SK-N-SH (cell line): ENCODE measurements around the gene KRTAP1-3. TPM values are rescaled to one million over a fixed set of nuclear protein-coding genes. Genes with fewer than 3 reads are reported as not detected.
"Not testable (repeated sequence)": the region's sequence is repeated elsewhere in the genome, so short reads cannot be mapped to it uniquely, and the experiment has no call there.

ENCODE experiments used
- CTCF ChIA-PET: fragments of 300-600, 350-600 bp; formaldehyde crosslinking; extraction: SDS; loops from one replicate; lab custom pipeline; 2021; lab: Yijun Ruan, JAX
- POLR2A ChIA-PET: fragments of 350-600 bp; sonication (Branson Sonifier 250); formaldehyde crosslinking; extraction: SDS; loops from one replicate; lab custom pipeline; 2020; ENCODE audit warnings: antibody characterized with exemption, inconsistent platforms; lab: Yijun Ruan, JAX
- DNase-seq: peaks from one replicate; pipeline ENCODE4 v3.0.0; 2012
- H2AFZ ChIP-seq: fragments of 200-600 bp; sonication (generic); 2 replicates; pipeline ENCODE4 v1.8.1; 2016; ENCODE audit warnings: antibody characterized with exemption, mild to moderate bottlenecking, low read depth
- H3F3A ChIP-seq: fragments of 200-600 bp; sonication (generic); replicated peaks from 2 replicates; pipeline ENCODE3; 2016; ENCODE audit warnings: antibody characterized with exemption, mild to moderate bottlenecking; ENCODE audit not compliant: insufficient read depth
- H3K27ac ChIP-seq, 2 experiments: fragments of 200-500 bp in 1 of 2; fragments of 200-600 bp in 1 of 2; sonication (Bioruptor generic) in 1 of 2; sonication (generic), shearing (Covaris generic) in 1 of 2; 2 replicates each; pipeline versions ENCODE4 v1.5.1 to v1.6.1; 2014 to 2016; ENCODE audit warnings: low read depth in 2 of 2, inconsistent platforms in 1 of 2, low read length in 1 of 2, mild to moderate bottlenecking in 1 of 2, mixed read lengths in 1 of 2
- H3K27me3 ChIP-seq: fragments of 200-600 bp; sonication (generic), shearing (Covaris generic); 2 replicates; pipeline ENCODE4 v1.6.1; 2016; ENCODE audit warnings: mixed run types; ENCODE audit not compliant: insufficient read depth
- H3K36me3 ChIP-seq, 2 experiments: fragments of 200-500 bp in 1 of 2; fragments of 200-600 bp in 1 of 2; sonication (Bioruptor generic) in 1 of 2; sonication (generic) in 1 of 2; replicated peaks in 1 of 2; 2 replicates each; pipeline versions ENCODE3 to v1.5.1; 2014 to 2016; ENCODE audit warnings: low read length in 1 of 2, mild to moderate bottlenecking in 1 of 2; ENCODE audit not compliant: insufficient read depth in 2 of 2, control insufficient read depth in 1 of 2
- H3K4me1 ChIP-seq, 2 experiments: fragments of 200-500 bp in 1 of 2; fragments of 200-600 bp in 1 of 2; sonication (Bioruptor generic) in 1 of 2; sonication (generic), shearing (Covaris generic) in 1 of 2; 2 replicates each; pipeline versions ENCODE4 v1.5.1 to v1.6.1; 2014 to 2016; ENCODE audit warnings: low read depth in 1 of 2, low read length in 1 of 2, mixed run types in 1 of 2; ENCODE audit not compliant: insufficient read depth in 2 of 2, control insufficient read depth in 1 of 2
- H3K4me2 ChIP-seq: fragments of 200-600 bp; sonication (generic), shearing (Covaris generic); 2 replicates; pipeline ENCODE4 v1.6.1; 2017; ENCODE audit warnings: mixed run types
- H3K4me3 ChIP-seq, 2 experiments: fragments of 200-500 bp in 1 of 2; fragments of 200-600 bp in 1 of 2; sonication (Bioruptor generic) in 1 of 2; sonication (generic), shearing (Covaris generic) in 1 of 2; 2 replicates each; pipeline versions ENCODE4 v1.5.1 to v1.8.1; 2014 to 2016; ENCODE audit warnings: low read depth in 2 of 2, inconsistent platforms in 1 of 2, low read length in 1 of 2, mild to moderate bottlenecking in 1 of 2, mixed read lengths in 1 of 2, moderate library complexity in 1 of 2
- H3K79me2 ChIP-seq: fragments of 200-600 bp; sonication (generic); 2 replicates; pipeline ENCODE4 v1.8.1; 2017; ENCODE audit warnings: mild to moderate bottlenecking; ENCODE audit not compliant: insufficient read depth
- H3K9ac ChIP-seq: fragments of 200-600 bp; sonication (generic); 2 replicates; pipeline ENCODE4 v1.6.1; 2017; ENCODE audit warnings: mixed run types
- H3K9me2 ChIP-seq: fragments of 200-600 bp; sonication (generic); 2 replicates; pipeline ENCODE4 v1.6.1; 2017; ENCODE audit warnings: mixed run types
- H3K9me3 ChIP-seq: fragments of 200-600 bp; sonication (generic); 2 replicates; pipeline ENCODE4 v1.6.1; 2017; ENCODE audit warnings: mixed run types, mild to moderate bottlenecking, moderate library complexity
- H4K20me1 ChIP-seq: fragments of 200-600 bp; sonication (generic); 2 replicates; pipeline ENCODE4 v1.6.1; 2017; ENCODE audit warnings: mild to moderate bottlenecking, mixed run types; ENCODE audit not compliant: insufficient read depth
- CHD2 ChIP-seq: fragments of 150-350 bp; IDR thresholded peaks from 2 replicates; pipeline ENCODE4 v1.6.1; 2018; ENCODE audit warnings: low read length; ENCODE audit not compliant: partially characterized antibody
- CTCF ChIP-seq: fragments of 200-600 bp; sonication (generic); IDR thresholded peaks from 2 replicates; pipeline ENCODE4 v1.6.1; 2017; ENCODE audit warnings: antibody characterized with exemption, mild to moderate bottlenecking, moderate library complexity
- FOSL2 ChIP-seq: IDR thresholded peaks from 2 replicates; pipeline ENCODE4 v1.4.0; 2012; ENCODE audit warnings: low read depth, mild to moderate bottlenecking, moderate library complexity, borderline replicate concordance
- FOXJ3 ChIP-seq: sonication (generic); formaldehyde crosslinking; IDR thresholded peaks from 2 replicates; pipeline ENCODE4 v1.5.1; 2020; ENCODE audit warnings: mild to moderate bottlenecking, missing genetic modification reagents
- GATA2 ChIP-seq: sonication (generic); formaldehyde crosslinking; IDR thresholded peaks from 2 replicates; pipeline ENCODE4 v1.5.0; 2020; ENCODE audit warnings: mild to moderate bottlenecking, missing genetic modification reagents
- MEF2A ChIP-seq: IDR thresholded peaks from 2 replicates; pipeline ENCODE4 v1.4.0; 2012; ENCODE audit warnings: low read depth, borderline replicate concordance
- NRF1 ChIP-seq: IDR thresholded peaks from 2 replicates; pipeline ENCODE4 v1.6.1; 2012; ENCODE audit warnings: low read depth, mild to moderate bottlenecking, low read length
- PBX3 ChIP-seq: IDR thresholded peaks from 2 replicates; pipeline ENCODE4; 2012
- RAD21 ChIP-seq: IDR thresholded peaks from 2 replicates; pipeline ENCODE4 v1.6.1; 2012; ENCODE audit warnings: mild to moderate bottlenecking, low read length
- RXRA ChIP-seq: IDR thresholded peaks from 2 replicates; pipeline ENCODE4 v1.4.0; 2012; ENCODE audit warnings: low read depth, mild to moderate bottlenecking, borderline replicate concordance
- TCF12 ChIP-seq: IDR thresholded peaks from 2 replicates; pipeline ENCODE4 v1.4.0; 2012
- YY1 ChIP-seq: IDR thresholded peaks from 2 replicates; pipeline ENCODE4 v1.4.0; 2012; ENCODE audit warnings: low read depth, mild to moderate bottlenecking
- ZBTB33 ChIP-seq: IDR thresholded peaks from 2 replicates; pipeline ENCODE4 v1.4.0; 2012; ENCODE audit warnings: low read depth, borderline replicate concordance
- WGBS: methylation state at CpG from one replicate; pipeline ENCODE4 v1.1.6; 2017; ENCODE audit warnings: low lambda C conversion rate; 5-methylcytosine and 5-hydroxymethylcytosine counted together
- polyA plus RNA-seq, 3 experiments: library from polyadenylated mRNA; depleted of rRNA; stranded (reverse); fragments of >200 nt; gene quantifications; 2 replicates each; pipeline ENCODE4 v1.2.3, GENCODE V29; 2012
- TF ChIP-seq, protein P1 (sequence below): IDR thresholded peaks from 2 replicates; pipeline ENCODE4 v1.4.0; 2012; ENCODE audit warnings: low read depth
- TF ChIP-seq, protein P2 (sequence below): IDR thresholded peaks from 2 replicates; pipeline ENCODE4 v1.4.0; 2012; ENCODE audit warnings: low read depth, borderline replicate concordance

KRTAP1-3 gene
- polyA plus RNA-seq, 1 of the 3 experiments (the other 2 are of a cell fraction) = not detected

DNA sequence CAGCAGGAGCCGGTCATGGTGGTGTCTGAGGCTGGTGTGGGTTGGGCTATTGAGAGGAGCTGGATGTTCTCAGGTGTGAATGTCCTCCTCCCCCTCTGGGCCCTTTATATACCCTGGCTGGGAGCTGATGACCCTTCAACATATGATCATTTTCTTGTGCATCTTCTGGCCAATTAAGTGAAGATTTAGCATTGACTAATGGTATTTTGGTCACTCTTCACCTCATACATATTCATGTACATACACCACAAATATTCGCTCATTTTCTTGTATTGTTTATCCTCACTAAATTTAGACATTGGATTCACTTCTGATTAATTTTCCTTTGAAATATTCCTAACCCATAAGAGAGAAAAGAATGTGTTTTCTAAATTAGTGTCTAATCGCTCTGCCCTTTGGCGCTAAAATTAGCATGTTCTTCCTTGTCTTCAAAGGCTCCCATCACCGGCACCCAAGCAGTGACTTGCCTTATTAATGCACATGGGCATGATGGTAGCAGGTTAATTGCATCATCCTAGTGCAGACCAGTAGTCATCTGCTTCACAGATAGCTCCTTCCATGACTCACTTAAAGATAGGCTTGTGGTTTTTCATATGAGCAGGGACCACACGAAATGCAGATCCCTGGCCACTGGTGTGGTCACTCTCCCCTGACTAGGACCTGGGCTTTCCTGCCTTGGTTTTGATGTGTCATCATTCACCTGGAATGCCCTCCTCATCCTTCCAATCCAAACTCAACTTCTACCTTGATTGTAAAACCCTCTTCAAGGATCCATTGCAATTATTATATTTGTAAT is 31.4 kb upstream of the KRTAP1-3 start, which contains the start of gene KRTAP2-4 (continued):
- TF ChIP-seq CTCF (no peak), PBX3 (0 out of 2 replicates have a peak, but pooled peaks have one; percentile 24), NRF1 (no peak), FOSL2 (peak; percentile 65; the same call in 1 of the 2 replicates), RXRA (no peak), YY1 (no peak)
- TF ChIP-seq, protein P1, sequence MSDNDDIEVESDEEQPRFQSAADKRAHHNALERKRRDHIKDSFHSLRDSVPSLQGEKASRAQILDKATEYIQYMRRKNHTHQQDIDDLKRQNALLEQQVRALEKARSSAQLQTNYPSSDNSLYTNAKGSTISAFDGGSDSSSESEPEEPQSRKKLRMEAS = peak; percentile 91

DNA sequence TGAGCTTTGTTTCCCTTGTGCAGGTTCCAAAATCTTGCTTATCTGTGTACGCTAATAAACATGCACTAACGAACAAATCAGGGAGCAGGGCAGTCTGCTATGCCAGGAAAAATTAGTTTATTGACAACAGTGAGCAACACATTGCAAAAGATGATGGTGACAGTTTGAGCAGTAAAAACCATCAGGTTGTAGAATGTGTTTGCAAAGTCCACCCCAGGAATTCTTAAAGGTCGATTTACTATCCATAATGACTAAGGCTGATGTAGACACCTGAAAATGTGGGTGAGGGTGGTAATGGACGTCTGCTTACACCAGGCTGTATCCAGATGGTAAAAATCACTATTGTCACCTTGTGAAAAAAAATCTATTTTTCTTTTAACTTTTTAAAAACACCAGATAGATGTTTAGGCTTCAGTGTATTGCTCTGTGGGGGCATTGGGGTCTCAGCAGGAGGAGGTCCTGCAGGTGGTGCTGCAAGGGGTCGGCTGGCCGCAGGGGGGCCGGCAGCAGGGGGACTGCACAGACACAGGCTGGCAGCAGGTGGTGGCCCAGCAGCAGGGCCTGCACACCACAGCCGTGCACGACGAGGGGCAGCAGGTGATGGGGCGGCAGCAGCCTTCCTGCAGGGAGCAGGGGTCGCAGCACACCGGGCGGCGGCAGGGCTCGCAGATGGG is 30.5 kb upstream of the KRTAP1-3 start:
- H3K27me3 ChIP-seq, DNase-seq, H3K4me2 ChIP-seq, H3K36me3 ChIP-seq, H4K20me1 ChIP-seq, H3K4me3 ChIP-seq, H3K27ac ChIP-seq, H3K9me2 ChIP-seq, H2AFZ ChIP-seq, H3K9ac ChIP-seq, H3K9me3 ChIP-seq, POLR2A ChIA-PET, H3K79me2 ChIP-seq: not testable (repeated sequence)
- CTCF ChIA-PET = interaction anchor here (1.5 kb wide), 1 partner anchor 390 kb away, joined by 3 read pairs; no protein-coding TSS in a partner anchor
- Histone ChIP-seq H3K4me1 (peaks cover 0 to 16% of the 10 kb centered on the region in 2 experiments; a peak in 2 of 4 replicates), H3F3A (peaks cover 14% of the 10 kb centered on the region)
- 42% methylated on average over 4 of the region's 16 CpGs for WGBS

DNA sequence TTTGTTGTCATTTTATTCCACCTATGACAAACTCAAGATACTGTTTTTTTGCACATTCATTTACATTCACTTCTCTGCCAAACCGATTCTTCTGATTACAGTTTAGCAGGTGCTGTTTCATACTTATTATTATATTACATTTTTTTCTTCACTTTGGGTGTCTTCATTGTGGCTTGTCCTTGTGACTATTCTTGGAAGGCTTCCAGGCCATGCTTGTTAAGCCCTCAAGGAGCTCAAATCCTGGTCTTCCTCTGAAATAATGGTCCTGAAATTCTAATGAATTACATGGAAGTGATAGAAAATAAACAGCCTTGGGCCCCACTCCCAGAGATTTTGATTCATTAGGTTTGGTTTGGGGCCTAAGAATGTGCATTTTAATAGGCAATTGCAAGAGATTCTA is 29.6 kb upstream of the KRTAP1-3 start:
- Histone ChIP-seq H3K9ac (no peak overlapping the region), H3K4me2 (no peak overlapping the region), H3F3A (peaks cover 19% of the 10 kb centered on the region), H3K4me3 (no peak overlapping the region), H3K79me2 (no peaks in the 10 kb centered on the region), H3K9me2 (no peaks in the 10 kb centered on the region), H3K9me3 (no peaks in the 10 kb centered on the region), H4K20me1 (no peaks in the 10 kb centered on the region), H2AFZ (no peak overlapping the region), H3K36me3 (no peaks in the 10 kb centered on the region), H3K27me3 (no peaks in the 10 kb centered on the region), H3K4me1 (peaks cover 0 to 16% of the 10 kb centered on the region in 2 experiments; a peak in 2 of 4 replicates), H3K27ac (no peak overlapping the region)
- ChIA-PET POLR2A (no interaction called here), CTCF (interaction anchor here (1.5 kb wide), 1 partner anchor 391 kb away, joined by 3 read pairs; no protein-coding TSS in a partner anchor)
- WGBS = 43% methylated on average over 1 of the region's 1 CpG
- DNase-seq = no peak
- TF ChIP-seq, protein P2, sequence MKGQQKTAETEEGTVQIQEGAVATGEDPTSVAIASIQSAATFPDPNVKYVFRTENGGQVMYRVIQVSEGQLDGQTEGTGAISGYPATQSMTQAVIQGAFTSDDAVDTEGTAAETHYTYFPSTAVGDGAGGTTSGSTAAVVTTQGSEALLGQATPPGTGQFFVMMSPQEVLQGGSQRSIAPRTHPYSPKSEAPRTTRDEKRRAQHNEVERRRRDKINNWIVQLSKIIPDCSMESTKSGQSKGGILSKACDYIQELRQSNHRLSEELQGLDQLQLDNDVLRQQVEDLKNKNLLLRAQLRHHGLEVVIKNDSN = no peak
- TF ChIP-seq CHD2 (no peak), ZBTB33 (no peak), GATA2 (CRISPR knock-in tag) (no peak), RAD21 (no peak), TCF12 (no peak), FOXJ3 (CRISPR knock-in tag) (no peak), PBX3 (no peak), MEF2A (no peak)
- TF ChIP-seq, protein P1 = no peak
